Neuron (in vitro differentiated cells): Measurements from ENCODE around the gene RCAN1.
"Not testable (repeated sequence)": the region's sequence is repeated elsewhere in the genome, so short reads cannot be mapped to it uniquely, and the experiment has no call there.

Source experiments
- H2AFZ ChIP-seq: one replicate; pipeline ENCODE4 v1.6.1; 2013; ENCODE audit warnings: low read depth, mild to moderate bottlenecking, inconsistent platforms, low read length, moderate library complexity
- H3K27me3 ChIP-seq: one replicate; pipeline ENCODE4 v1.6.1; 2013; ENCODE audit warnings: low read length; ENCODE audit not compliant: insufficient read depth
- H3K36me3 ChIP-seq: one replicate; pipeline ENCODE4 v1.6.1; 2013; ENCODE audit warnings: low read length; ENCODE audit not compliant: insufficient read depth
- H3K4me1 ChIP-seq: one replicate; pipeline ENCODE4 v1.6.1; 2013; ENCODE audit warnings: low read length; ENCODE audit not compliant: insufficient read depth
- H3K4me3 ChIP-seq: 2 replicates; pipeline ENCODE4 v1.5.1; 2013; ENCODE audit warnings: mild to moderate bottlenecking, low read length, moderate library complexity
- H3K9me3 ChIP-seq: one replicate; pipeline ENCODE4 v1.6.1; 2013; ENCODE audit warnings: low read length

RCAN1 gene

DNA sequence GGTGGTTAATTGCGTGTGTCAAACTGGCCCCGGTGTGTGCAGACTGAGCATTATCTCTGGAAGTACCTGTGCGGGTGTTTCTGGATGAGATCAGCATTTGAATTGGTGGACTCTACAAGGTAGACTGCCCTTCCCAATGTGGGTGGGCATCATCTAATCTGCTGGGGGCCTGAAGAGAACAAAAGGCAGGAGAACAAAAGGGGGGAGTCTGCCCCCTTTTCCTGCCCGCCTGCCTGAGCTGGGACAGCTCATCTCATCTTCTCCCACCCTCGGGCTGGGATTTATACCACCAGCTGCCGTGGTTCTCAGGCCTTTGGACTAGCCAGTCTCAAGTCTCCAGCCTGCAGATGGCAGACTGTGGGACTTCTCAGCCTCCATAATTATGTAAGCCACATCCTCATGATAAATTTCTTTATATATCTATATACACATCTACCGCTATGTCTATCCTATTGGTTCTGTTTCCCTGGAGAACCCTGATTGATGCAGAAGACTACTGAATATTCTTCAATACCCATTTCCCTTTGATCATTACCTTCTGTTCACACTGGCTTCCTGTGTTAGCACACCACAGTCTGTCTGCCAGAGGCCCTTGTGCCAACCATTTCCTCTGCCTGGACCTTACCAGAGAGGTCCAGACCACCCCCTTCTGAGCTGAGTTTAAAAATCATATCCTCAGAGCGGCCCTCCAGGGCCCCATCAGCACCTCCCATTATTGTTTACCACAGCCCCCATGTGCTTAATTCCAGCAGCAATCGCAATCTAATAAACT, 25.2 kb downstream of the RCAN1 start:
- no peaks in the 10 kb centered on the region for H3K9me3 ChIP-seq
- H2AFZ ChIP-seq = no peak overlapping the region
- no peaks in the 10 kb centered on the region for H3K27me3 ChIP-seq
- H3K4me1 ChIP-seq = no peaks in the 10 kb centered on the region
- no peak overlapping the region for H3K4me3 ChIP-seq
- no peaks in the 10 kb centered on the region for H3K36me3 ChIP-seq

DNA sequence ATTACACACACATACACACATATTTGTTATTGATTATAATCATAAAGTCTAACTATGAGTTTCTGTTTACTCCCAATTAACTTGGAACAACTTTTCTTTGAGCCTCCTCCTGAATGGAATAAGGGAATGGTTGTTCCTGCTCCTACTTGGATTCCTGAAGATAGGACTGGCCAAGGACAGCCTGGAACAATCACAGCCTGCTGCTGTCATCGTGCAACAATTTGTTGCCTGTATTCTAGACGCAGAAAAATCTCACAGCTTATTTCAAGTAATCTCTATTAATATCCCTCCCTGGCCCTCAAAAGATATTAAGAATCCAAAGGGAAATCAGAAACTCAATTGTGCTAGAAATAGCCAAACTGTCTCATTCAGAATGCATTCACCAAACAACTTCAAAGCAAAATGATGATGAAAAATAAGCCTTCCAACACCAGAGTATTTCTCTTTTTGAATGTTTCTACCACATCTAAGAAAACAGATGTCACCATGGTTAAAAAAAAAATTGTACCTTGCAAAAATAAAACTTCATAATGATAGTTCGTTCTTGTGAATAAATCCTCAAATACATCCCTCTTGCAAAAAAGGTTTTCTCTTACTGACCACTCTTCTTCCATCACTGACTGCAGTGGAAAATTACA, 30.9 kb downstream of the RCAN1 start:
- Histone ChIP-seq H2AFZ (no peak overlapping the region), H3K4me3 (no peak overlapping the region), H3K36me3 (no peaks in the 10 kb centered on the region), H3K27me3 (no peaks in the 10 kb centered on the region), H3K4me1 (no peaks in the 10 kb centered on the region), H3K9me3 (no peaks in the 10 kb centered on the region)

GRCh38 chr21:34582506-34583150, 32.3 kb downstream of the RCAN1 start:
- Histone ChIP-seq H2AFZ (no peak overlapping the region), H3K36me3 (no peaks in the 10 kb centered on the region), H3K4me1 (no peaks in the 10 kb centered on the region), H3K9me3 (no peaks in the 10 kb centered on the region), H3K27me3 (no peaks in the 10 kb centered on the region), H3K4me3 (no peak overlapping the region)

GRCh38 chr21:34580181-34580700, 34.7 kb downstream of the RCAN1 start:
- H3K9me3 ChIP-seq = no peaks in the 10 kb centered on the region
- no peaks in the 10 kb centered on the region for H3K4me1 ChIP-seq
- H3K36me3 ChIP-seq = no peaks in the 10 kb centered on the region
- no peak overlapping the region for H3K4me3 ChIP-seq
- H3K27me3 ChIP-seq = no peaks in the 10 kb centered on the region
- no peak overlapping the region for H2AFZ ChIP-seq

- H3K4me1 ChIP-seq = no peaks in the 10 kb centered on the region
- no peaks in the 10 kb centered on the region for H3K27me3 ChIP-seq
- H3K9me3 ChIP-seq = no peaks in the 10 kb centered on the region
- no peaks in the 10 kb centered on the region for H3K36me3 ChIP-seq
- H3K4me3 ChIP-seq = no peak overlapping the region
- no peak overlapping the region for H2AFZ ChIP-seq
Measured at GRCh38 chr21:34579411-34579810, 35.5 kb downstream of the RCAN1 start.

GRCh38 chr21:34576041-34576511, 38.8 kb downstream of the RCAN1 start:
- Histone ChIP-seq H3K4me1 (peaks cover 12% of the 10 kb centered on the region), H3K27me3 (no peaks in the 10 kb centered on the region), H3K4me3 (no peak overlapping the region), H3K9me3 (no peaks in the 10 kb centered on the region), H2AFZ (no peak overlapping the region), H3K36me3 (no peaks in the 10 kb centered on the region)

DNA sequence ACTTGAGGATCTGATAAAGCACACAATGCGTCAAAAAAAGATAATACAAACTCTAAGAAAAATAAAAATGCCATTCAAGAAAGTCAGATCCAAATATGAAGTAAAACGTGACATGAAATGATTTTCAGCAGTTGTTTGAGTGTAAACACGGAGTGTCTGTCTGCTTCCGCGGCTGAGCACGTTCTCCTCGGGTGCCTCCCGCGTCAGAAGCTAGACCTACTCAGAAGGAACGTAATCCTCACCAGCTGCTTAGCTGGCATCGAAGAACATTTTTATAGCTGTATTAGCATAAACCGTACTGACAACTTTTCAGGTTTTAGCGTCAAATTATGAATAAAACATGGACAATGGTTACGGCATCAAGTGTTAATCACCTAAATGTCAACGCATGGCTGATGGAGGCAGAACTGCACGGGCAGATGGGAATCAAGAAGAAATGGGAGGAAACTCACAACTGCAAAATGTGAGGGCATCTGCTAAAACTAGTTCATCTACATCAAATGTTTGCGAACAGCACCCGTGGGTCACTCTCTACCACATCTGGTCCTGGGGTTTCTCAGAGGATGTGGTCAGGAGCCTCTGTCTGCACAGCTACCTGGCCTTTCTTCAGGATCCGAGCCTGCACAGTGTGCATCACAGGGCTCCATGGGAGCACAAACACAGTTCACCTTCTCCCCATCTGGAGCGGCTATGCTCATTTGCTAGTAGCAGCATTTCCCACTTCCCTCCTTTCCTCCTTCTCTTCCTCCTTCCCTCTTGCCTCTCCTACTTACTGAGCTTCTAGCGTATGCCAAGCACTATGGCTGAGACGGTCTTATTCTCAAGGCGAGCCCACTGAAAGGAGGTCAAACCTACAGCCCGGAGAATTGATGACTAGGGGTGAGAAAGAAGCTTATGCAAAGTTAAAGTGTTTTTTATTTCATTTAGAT, 40.0 kb downstream of the RCAN1 start:
- H3K27me3 ChIP-seq = no peaks in the 10 kb centered on the region

DNA sequence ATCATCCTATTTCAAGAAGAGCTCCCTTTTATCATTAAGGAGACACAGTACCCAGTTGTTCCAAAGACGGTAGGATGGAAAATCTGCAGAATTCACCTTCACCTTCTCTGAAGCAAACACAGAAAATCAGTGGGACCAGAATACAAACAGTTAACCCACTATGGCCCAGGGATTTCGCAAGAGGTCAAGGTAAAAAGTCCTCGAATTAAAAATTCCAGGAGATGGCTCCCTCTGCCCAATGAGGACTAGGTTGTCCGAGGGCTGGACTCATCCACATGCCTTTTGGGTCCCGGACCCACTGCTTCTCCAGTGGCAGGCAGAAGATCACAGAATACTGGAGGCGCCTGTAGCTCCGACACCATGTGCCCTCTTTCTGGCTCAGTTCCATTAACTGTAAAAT, 42.9 kb downstream of the RCAN1 start:
- H2AFZ ChIP-seq = no peak overlapping the region

More for the DNA sequence above, 40.0 kb downstream of the RCAN1 start:
- no peaks in the 10 kb centered on the region for H3K9me3 ChIP-seq
- no peak overlapping the region for H3K4me3 ChIP-seq
- no peak overlapping the region for H2AFZ ChIP-seq
- H3K4me1 ChIP-seq = peaks cover 12% of the 10 kb centered on the region
- no peaks in the 10 kb centered on the region for H3K36me3 ChIP-seq

DNA sequence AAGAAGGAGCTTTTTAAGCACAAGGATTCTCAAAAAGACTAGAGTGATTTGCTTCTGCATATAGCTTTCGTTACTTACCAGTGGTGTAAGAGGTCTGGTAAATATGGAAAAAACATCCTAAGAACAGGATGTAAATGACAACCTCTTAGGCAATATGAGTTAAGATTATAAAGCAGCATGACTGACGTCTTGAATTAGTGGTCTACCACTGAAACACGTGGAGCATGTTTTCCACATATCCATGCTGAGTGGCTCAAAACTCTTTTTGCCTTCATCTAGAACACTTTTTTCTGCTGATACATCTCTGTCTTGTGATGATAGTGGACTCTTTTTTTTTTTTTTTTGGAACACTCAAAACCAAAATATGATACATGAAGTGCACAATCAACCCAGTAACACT, 44.6 kb downstream of the RCAN1 start:
- H2AFZ ChIP-seq = no peak overlapping the region
- H3K9me3 ChIP-seq = peaks cover 2% of the 10 kb centered on the region
- peaks cover 23% of the 10 kb centered on the region for H3K4me1 ChIP-seq
- no peak overlapping the region for H3K4me3 ChIP-seq
- H3K27me3 ChIP-seq = no peaks in the 10 kb centered on the region
- no peaks in the 10 kb centered on the region for H3K36me3 ChIP-seq

More for the DNA sequence above, 42.9 kb downstream of the RCAN1 start:
- peaks cover 2% of the 10 kb centered on the region for H3K9me3 ChIP-seq
- no peaks in the 10 kb centered on the region for H3K36me3 ChIP-seq
- no peak overlapping the region for H3K4me3 ChIP-seq
- H3K4me1 ChIP-seq = peaks cover 23% of the 10 kb centered on the region
- H3K27me3 ChIP-seq = no peaks in the 10 kb centered on the region

DNA sequence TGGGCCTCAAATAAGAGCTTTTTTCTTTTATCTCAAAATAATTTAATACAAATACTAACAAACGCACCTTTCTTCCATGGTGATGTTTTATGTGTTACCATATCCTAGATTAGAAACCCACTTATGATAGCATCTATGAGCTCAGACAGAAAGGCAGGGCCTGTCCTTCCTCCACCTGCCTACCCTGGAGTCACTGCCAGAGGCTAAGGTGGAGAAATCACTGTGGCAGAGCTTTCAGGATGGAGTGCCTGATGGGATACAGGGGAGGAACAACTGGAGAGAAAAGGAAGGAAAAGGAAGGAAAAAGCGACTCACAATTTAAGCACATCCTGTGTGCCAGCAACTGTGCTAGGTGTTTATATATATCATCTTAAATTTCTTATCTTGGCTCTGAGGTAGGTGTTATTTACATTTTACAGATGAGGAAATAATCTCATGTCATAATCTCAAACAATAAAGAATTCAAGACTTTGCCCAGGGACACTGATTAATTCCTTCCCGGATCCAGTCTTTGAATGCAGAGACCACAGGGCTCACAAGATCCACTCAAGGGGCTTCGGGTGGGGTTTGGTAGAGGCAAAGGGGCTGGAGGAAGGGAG, 45.4 kb downstream of the RCAN1 start:
- Histone ChIP-seq H3K4me3 (no peak overlapping the region), H3K9me3 (peaks cover 4% of the 10 kb centered on the region), H2AFZ (no peak overlapping the region), H3K27me3 (no peaks in the 10 kb centered on the region), H3K4me1 (peaks cover 23% of the 10 kb centered on the region), H3K36me3 (no peaks in the 10 kb centered on the region)

- H2AFZ ChIP-seq, H3K27me3 ChIP-seq, H3K4me3 ChIP-seq, H3K9me3 ChIP-seq, H3K36me3 ChIP-seq: not testable (repeated sequence)
- H3K4me1 ChIP-seq = peaks cover 23% of the 10 kb centered on the region
Measured at GRCh38 chr21:34568801-34569200, 46.1 kb downstream of the RCAN1 start.

- H2AFZ ChIP-seq = no peak overlapping the region
- H3K4me1 ChIP-seq = peaks cover 14% of the 10 kb centered on the region
- peaks cover 4% of the 10 kb centered on the region for H3K9me3 ChIP-seq
- no peaks in the 10 kb centered on the region for H3K27me3 ChIP-seq
- no peaks in the 10 kb centered on the region for H3K36me3 ChIP-seq
- no peak overlapping the region for H3K4me3 ChIP-seq
Measured at GRCh38 chr21:34567604-34568155, 47.2 kb downstream of the RCAN1 start.
